ENCODE results near the gene EIF4B.

The EIF4B gene

GRCh38 chr12:52969166-52969795 is 37.0 kb upstream of the EIF4B start (continued):
- TF ChIP-seq, protein P1, sequence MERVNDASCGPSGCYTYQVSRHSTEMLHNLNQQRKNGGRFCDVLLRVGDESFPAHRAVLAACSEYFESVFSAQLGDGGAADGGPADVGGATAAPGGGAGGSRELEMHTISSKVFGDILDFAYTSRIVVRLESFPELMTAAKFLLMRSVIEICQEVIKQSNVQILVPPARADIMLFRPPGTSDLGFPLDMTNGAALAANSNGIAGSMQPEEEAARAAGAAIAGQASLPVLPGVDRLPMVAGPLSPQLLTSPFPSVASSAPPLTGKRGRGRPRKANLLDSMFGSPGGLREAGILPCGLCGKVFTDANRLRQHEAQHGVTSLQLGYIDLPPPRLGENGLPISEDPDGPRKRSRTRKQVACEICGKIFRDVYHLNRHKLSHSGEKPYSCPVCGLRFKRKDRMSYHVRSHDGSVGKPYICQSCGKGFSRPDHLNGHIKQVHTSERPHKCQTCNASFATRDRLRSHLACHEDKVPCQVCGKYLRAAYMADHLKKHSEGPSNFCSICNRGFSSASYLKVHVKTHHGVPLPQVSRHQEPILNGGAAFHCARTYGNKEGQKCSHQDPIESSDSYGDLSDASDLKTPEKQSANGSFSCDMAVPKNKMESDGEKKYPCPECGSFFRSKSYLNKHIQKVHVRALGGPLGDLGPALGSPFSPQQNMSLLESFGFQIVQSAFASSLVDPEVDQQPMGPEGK (CRISPR knock-in tag; IDR thresholded peaks at IDR 0.05; ENCODE audit: borderline replicate concordance), result no peak

- TF ChIP-seq CSDC2 (CRISPR knock-in tag; IDR thresholded peaks at IDR 0.05) (0 out of 2 replicates have a peak, but pooled peaks have one; percentile 77), ISL1 (CRISPR knock-in tag; IDR thresholded peaks at IDR 0.05) (peak; percentile 81), ARNTL (CRISPR knock-in tag; IDR thresholded peaks at IDR 0.05; ENCODE audit: borderline replicate concordance, low read depth) (no peak)
Observed at GRCh38 chr12:52969828-52970569, 36.3 kb upstream of the EIF4B start.

DNA sequence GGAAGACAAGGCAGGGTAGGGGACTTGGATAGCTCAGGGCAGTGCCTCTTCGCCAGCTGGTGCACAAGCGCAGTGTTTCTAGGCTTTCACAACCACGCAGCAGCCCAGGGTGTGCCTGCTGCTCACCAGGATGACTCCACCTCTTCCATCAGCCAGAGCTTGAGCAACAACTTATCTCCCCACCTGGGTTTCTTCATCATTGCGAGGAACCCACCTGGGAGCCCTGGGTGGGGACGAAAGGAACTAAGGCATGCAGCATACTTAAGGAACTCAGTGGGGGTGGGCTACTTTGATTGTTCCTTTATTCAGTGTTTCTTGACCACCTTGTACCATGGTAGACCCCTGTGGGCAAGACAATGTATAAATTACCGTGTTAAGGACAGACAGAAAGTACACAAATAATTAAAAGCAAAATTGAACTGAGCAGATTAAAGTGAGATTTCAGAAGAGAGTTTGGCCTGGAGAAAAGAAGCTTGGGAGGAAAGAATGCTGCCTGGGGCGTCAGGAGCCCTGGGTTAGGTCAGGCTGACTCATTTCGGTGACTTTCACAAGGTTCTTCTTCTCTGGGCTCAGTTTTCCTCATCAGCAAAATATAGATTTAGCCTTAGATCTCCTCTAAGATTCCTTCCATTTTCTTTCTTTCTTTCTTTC is 34.5 kb upstream of the EIF4B start:
- peak; percentile 23; the same call in 2 of the 3 replicates for ATAC-seq
- TF ChIP-seq BACH2 (CRISPR knock-in tag; IDR thresholded peaks at IDR 0.05; ENCODE audit: borderline replicate concordance) (no peak), ZFP3 (CRISPR knock-in tag; IDR thresholded peaks at IDR 0.05) (0 out of 2 replicates have a peak, but pooled peaks have one; percentile 7), ISL1 (CRISPR knock-in tag; IDR thresholded peaks at IDR 0.05) (0 out of 2 replicates have a peak, but pooled peaks have one; percentile 11)

More at GRCh38 chr12:52969828-52970569, 36.3 kb upstream of the EIF4B start:
- no peak; the same call in 2 of the 3 replicates for ATAC-seq

DNA sequence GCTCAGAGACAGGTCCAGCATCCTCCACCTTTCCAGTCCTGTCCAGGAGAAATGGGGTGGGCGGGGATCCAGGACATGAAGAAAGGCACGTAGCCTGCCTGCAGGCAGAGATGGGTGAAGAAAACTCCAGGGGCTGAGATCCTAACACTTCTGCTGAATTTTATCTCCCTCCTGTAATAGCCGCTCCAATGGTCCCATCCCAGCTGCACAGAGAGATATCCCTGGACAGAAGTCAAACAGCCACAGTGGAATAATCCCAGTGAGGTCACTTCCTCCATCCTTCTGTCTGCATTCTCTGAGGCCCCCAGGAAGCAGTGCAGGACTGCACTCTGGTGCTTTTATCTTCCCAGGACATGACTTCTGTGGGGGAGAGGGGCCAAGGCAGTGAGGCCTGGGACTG is 31.1 kb upstream of the EIF4B start:
- peak; percentile 15; the same call in 2 of the 3 replicates for ATAC-seq
- no peak for TF ChIP-seq BACH2 (CRISPR knock-in tag; IDR thresholded peaks at IDR 0.05; ENCODE audit: borderline replicate concordance)
- TF ChIP-seq TCF4 (CRISPR knock-in tag; IDR thresholded peaks at IDR 0.05; ENCODE audit: borderline replicate concordance), result no peak
- TF ChIP-seq ZNF565 (CRISPR knock-in tag; conservative IDR thresholded peaks at IDR 0.05; ENCODE audit: low read depth), result no peak

GRCh38 chr12:52975820-52976573 is 30.3 kb upstream of the EIF4B start:
- no peak for ATAC-seq
- TF ChIP-seq ESRRG (CRISPR knock-in tag; IDR thresholded peaks at IDR 0.05) (no peak), PPARA (CRISPR knock-in tag; IDR thresholded peaks at IDR 0.05; ENCODE audit: borderline replicate concordance) (no peak), OSR1 (CRISPR knock-in tag; IDR thresholded peaks at IDR 0.05) (no peak), ZNF565 (CRISPR knock-in tag; conservative IDR thresholded peaks at IDR 0.05; ENCODE audit: low read depth) (no peak), CREB5 (CRISPR knock-in tag; IDR thresholded peaks at IDR 0.05; ENCODE audit: low read depth) (no peak), ARNTL (CRISPR knock-in tag; IDR thresholded peaks at IDR 0.05; ENCODE audit: borderline replicate concordance, low read depth) (no peak), ZC3H10 (CRISPR knock-in tag; IDR thresholded peaks at IDR 0.05) (no peak), GLIS3 (CRISPR knock-in tag; IDR thresholded peaks at IDR 0.05) (no peak)
- TF ChIP-seq, protein P1 (CRISPR knock-in tag; IDR thresholded peaks at IDR 0.05; ENCODE audit: borderline replicate concordance), result no peak
- TF ChIP-seq, protein P2, sequence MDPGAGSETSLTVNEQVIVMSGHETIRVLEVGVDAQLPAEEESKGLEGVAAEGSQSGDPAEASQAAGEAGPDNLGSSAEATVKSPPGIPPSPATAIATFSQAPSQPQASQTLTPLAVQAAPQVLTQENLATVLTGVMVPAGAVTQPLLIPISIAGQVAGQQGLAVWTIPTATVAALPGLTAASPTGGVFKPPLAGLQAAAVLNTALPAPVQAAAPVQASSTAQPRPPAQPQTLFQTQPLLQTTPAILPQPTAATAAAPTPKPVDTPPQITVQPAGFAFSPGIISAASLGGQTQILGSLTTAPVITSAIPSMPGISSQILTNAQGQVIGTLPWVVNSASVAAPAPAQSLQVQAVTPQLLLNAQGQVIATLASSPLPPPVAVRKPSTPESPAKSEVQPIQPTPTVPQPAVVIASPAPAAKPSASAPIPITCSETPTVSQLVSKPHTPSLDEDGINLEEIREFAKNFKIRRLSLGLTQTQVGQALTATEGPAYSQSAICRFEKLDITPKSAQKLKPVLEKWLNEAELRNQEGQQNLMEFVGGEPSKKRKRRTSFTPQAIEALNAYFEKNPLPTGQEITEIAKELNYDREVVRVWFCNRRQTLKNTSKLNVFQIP (CRISPR knock-in tag; IDR thresholded peaks at IDR 0.05; ENCODE audit: borderline replicate concordance, low read depth), result no peak

Data from SK-N-SH treated with all-trans-retinoic acid at 6 μM for 48 hours (cell line).